ENCODE results near the gene SLCO2B1. TPM values are rescaled to one million over a fixed set of nuclear protein-coding genes. Genes with fewer than 3 reads are reported as not detected.

SLCO2B1 gene
- total RNA-seq, 1 donor from 2014 or later: not detected

GRCh38 chr11:75246006-75246670 lies 95.2 kb downstream of the SLCO2B1 start:
- Mint-ChIP-seq H3K27me3 (ENCODE audit: insufficient read depth) (peaks cover 40% of the 10 kb centered on the region), H3K4me1 (ENCODE audit: low read depth) (peaks cover 12% of the 10 kb centered on the region), H3K27ac (no peak overlapping the region), H3K9me3 (no peaks in the 10 kb centered on the region), H3K4me3 (no peak overlapping the region), H3K36me3 (ENCODE audit: low read depth) (no peaks in the 10 kb centered on the region)
- no peak for DNase-seq (ENCODE audit: low spot score)
- intact Hi-C loops (cut with micrococcal nuclease): loop anchor here (10.0 kb wide), 1 partner anchor 651 kb away; the partner anchor contains the start of gene POLD3

GRCh38 chr11:75246671-75247350 lies 95.9 kb downstream of the SLCO2B1 start:
- Mint-ChIP-seq H3K27ac (no peak overlapping the region), H3K27me3 (ENCODE audit: insufficient read depth) (peaks cover 43% of the 10 kb centered on the region), H3K4me1 (ENCODE audit: low read depth) (peaks cover 12% of the 10 kb centered on the region), H3K4me3 (no peak overlapping the region), H3K36me3 (ENCODE audit: low read depth) (no peaks in the 10 kb centered on the region), H3K9me3 (no peaks in the 10 kb centered on the region)
- intact Hi-C loops (cut with micrococcal nuclease): loop anchor here (10.0 kb wide), 1 partner anchor 652 kb away; the partner anchor contains the start of gene POLD3
- DNase-seq (ENCODE audit: low spot score): no peak

GRCh38 chr11:75248924-75249256 lies 98.0 kb downstream of the SLCO2B1 start:
- H3K27ac Mint-ChIP-seq: no peak overlapping the region
- no peaks in the 10 kb centered on the region for H3K36me3 Mint-ChIP-seq (ENCODE audit: low read depth)
- H3K9me3 Mint-ChIP-seq: no peaks in the 10 kb centered on the region
- peaks cover 24% of the 10 kb centered on the region for H3K27me3 Mint-ChIP-seq (ENCODE audit: insufficient read depth)
- no peak for DNase-seq (ENCODE audit: low spot score)
- H3K4me1 Mint-ChIP-seq (ENCODE audit: low read depth): peaks cover 6% of the 10 kb centered on the region
- H3K4me3 Mint-ChIP-seq: no peak overlapping the region
- intact Hi-C loops (cut with micrococcal nuclease): loop anchor here (1.0 to 10.0 kb wide), 7 partner anchors 34 to 654 kb away; partner anchors contain the start of gene POLD3

GRCh38 chr11:75249704-75250103 lies 98.8 kb downstream of the SLCO2B1 start:
- Mint-ChIP-seq H3K27ac (no peak overlapping the region), H3K36me3 (ENCODE audit: low read depth) (no peaks in the 10 kb centered on the region), H3K9me3 (no peaks in the 10 kb centered on the region), H3K27me3 (ENCODE audit: insufficient read depth) (peaks cover 19% of the 10 kb centered on the region), H3K4me1 (ENCODE audit: low read depth) (peaks cover 6% of the 10 kb centered on the region), H3K4me3 (no peak overlapping the region)
- no peak for DNase-seq (ENCODE audit: low spot score)
- intact Hi-C loops (cut with micrococcal nuclease): loop anchor here (2.0 to 10.0 kb wide), 3 partner anchors 35 to 655 kb away; partner anchors contain the start of gene POLD3

- Mint-ChIP-seq H3K27me3 (ENCODE audit: insufficient read depth) (peaks cover 25% of the 10 kb centered on the region), H3K9me3 (no peaks in the 10 kb centered on the region), H3K36me3 (ENCODE audit: low read depth) (no peaks in the 10 kb centered on the region), H3K4me1 (ENCODE audit: low read depth) (no peaks in the 10 kb centered on the region), H3K4me3 (no peak overlapping the region), H3K27ac (no peak overlapping the region)
- DNase-seq (ENCODE audit: low spot score): no peak
- intact Hi-C loops (cut with micrococcal nuclease): no loop called here
These were observed 103.4 kb downstream of the SLCO2B1 start for GRCh38 chr11:75254326-75254725.

Other genes with a start within 250 kb of the SLCO2B1 start
- gene XRRA1, start 202.0 kb upstream of the SLCO2B1 start, total RNA-seq: 8.6 and 9.0 TPM in 2 replicates
- gene SPCS2, start 201.8 kb upstream of the SLCO2B1 start, total RNA-seq: 167 and 172 TPM in 2 replicates
- 16.3 and 16.9 TPM in 2 replicates for gene NEU3, start 162.2 kb upstream of the SLCO2B1 start, total RNA-seq
- not detected in 2 replicates for gene OR2AT4, start 54.2 kb upstream of the SLCO2B1 start, total RNA-seq
- gene TPBGL, start 89.7 kb downstream of the SLCO2B1 start, total RNA-seq: 0.34 and 0.47 TPM in 2 replicates
- 15.3 and 16.0 TPM in 2 replicates for gene ARRB1, start 200.6 kb downstream of the SLCO2B1 start, total RNA-seq
- 2,822 and 2,924 TPM in 2 replicates for gene RPS3, start 248.4 kb downstream of the SLCO2B1 start, total RNA-seq